Cardiac muscle cell (in vitro differentiated cells and primary cell): ENCODE data around the gene STAB1. TPM values are rescaled to one million over a fixed set of nuclear protein-coding genes. Genes with fewer than 3 reads are reported as not detected.

Experiments
- DNase-seq, 2 donors: peaks; one replicate each; pipeline versions ENCODE4 v3.0.0 to v3.0.0-alpha.2; 2010 to 2017; ENCODE audit warnings: low read depth in 1 of 2, low spot score in 1 of 2
- H3K27ac ChIP-seq: fragments of 200-600 bp; sonication (generic); 2 replicates; pipeline ENCODE4 v1.5.1; 2016
- H3K27me3 ChIP-seq: fragments of 200-600 bp; sonication (generic); 2 replicates; pipeline ENCODE4 v1.6.0; 2016; ENCODE audit warnings: control low read depth
- H3K36me3 ChIP-seq: fragments of 200-600 bp; sonication (generic); 2 replicates; pipeline ENCODE4 v1.5.1; 2016; ENCODE audit warnings: control low read depth
- H3K4me1 ChIP-seq: fragments of 200-600 bp; sonication (generic); 2 replicates; pipeline ENCODE4 v1.8.1; 2017; ENCODE audit warnings: low read depth, mild to moderate bottlenecking, mixed run types
- H3K4me3 ChIP-seq: fragments of 200-600 bp; sonication (generic); 2 replicates; pipeline ENCODE4 v1.5.1; 2016; ENCODE audit warnings: mild to moderate bottlenecking
- H3K9me3 ChIP-seq: fragments of 200-600 bp; sonication (generic); 2 replicates; pipeline ENCODE4 v1.5.1; 2017; ENCODE audit warnings: low read depth, mild to moderate bottlenecking, control low read depth
- polyA plus RNA-seq: library from polyadenylated mRNA; unstranded; fragments of >200 nt; fragmentation: Nextera tagmentation; extraction: Ambion mirVana; gene quantifications from 2 replicates; pipeline ENCODE4 v1.2.1, GENCODE V29; 2016
- total RNA-seq: library from RNA; depleted of rRNA; stranded (reverse); fragments of >200 nt; gene quantifications from 2 replicates; pipeline ENCODE4 v1.2.3, GENCODE V29; 2016
- TF ChIP-seq, protein P1 (sequence below): IDR thresholded peaks from 2 replicates; pipeline ENCODE4 v1.5.1; 2012; ENCODE audit warnings: low read depth, mild to moderate bottlenecking, low read length

Gene STAB1
- total and polyA plus RNA-seq, 2 experiments from 2014 or later: 2.2 TPM; not detected in 1

DNA sequence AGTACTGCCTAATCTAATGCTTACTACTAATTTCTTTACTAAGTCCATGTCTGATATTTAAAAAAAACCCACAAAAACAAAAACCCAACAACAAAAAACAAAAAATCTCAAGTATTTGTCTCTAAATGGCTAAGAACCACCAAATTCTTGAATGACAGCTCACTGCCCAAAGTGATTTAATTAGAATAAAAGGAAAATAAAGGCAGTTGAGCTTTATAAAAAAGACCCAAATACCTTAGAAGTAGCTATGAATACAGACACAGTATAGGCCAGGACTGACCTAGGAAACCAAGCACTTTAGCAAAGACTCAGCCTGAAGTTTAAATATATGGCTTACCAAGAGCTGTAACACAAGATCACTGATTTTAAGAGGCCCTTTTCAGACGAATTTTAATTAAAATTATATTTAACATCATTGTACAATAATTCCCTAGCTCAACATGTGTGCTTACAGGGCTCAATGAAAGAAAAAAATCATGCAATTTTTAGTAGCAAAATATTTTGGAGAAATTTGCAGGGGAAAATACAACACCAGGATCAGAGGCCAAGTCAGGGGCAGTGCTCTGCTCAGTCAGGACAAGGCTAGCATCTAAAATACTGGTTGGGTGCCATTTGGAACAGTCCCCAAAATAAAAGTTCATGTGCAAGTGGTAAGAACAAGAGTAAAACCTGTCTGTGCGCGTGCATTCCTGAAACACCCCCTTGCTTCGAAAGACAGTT is 66.0 kb downstream of the STAB1 start:
- Histone ChIP-seq H3K36me3 (peaks cover 51% of the 10 kb centered on the region), H3K27me3 (no peaks in the 10 kb centered on the region), H3K27ac (no peak overlapping the region), H3K9me3 (no peaks in the 10 kb centered on the region), H3K4me3 (no peak overlapping the region), H3K4me1 (no peaks in the 10 kb centered on the region)
- no peak for DNase-seq
- TF ChIP-seq, protein P1, sequence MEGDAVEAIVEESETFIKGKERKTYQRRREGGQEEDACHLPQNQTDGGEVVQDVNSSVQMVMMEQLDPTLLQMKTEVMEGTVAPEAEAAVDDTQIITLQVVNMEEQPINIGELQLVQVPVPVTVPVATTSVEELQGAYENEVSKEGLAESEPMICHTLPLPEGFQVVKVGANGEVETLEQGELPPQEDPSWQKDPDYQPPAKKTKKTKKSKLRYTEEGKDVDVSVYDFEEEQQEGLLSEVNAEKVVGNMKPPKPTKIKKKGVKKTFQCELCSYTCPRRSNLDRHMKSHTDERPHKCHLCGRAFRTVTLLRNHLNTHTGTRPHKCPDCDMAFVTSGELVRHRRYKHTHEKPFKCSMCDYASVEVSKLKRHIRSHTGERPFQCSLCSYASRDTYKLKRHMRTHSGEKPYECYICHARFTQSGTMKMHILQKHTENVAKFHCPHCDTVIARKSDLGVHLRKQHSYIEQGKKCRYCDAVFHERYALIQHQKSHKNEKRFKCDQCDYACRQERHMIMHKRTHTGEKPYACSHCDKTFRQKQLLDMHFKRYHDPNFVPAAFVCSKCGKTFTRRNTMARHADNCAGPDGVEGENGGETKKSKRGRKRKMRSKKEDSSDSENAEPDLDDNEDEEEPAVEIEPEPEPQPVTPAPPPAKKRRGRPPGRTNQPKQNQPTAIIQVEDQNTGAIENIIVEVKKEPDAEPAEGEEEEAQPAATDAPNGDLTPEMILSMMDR: no peak

DNA sequence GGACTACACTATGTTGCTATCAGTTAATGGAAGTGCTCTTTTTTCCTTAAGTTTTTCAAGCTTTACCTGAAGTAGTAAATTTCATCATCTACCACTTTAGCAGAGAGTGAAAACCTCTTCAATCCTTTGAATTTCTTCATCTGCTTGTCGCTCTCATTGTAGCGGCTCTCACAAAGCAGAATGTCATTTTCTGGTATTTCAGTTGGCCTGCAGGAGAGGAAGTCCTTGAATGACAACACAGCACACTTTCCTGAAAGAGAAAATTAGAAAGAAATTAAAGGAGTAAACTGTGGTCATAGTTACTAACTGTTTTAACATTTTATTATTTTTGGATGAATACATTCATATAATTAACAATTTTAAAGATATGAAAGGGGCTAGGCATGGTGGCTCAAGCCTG is 68.8 kb downstream of the STAB1 start:
- peaks cover 38% of the 10 kb centered on the region for H3K36me3 ChIP-seq
- H3K27me3 ChIP-seq: no peaks in the 10 kb centered on the region
- no peaks in the 10 kb centered on the region for H3K4me1 ChIP-seq
- no peaks in the 10 kb centered on the region for H3K9me3 ChIP-seq
- H3K4me3 ChIP-seq: no peak overlapping the region
- DNase-seq: no peak
- H3K27ac ChIP-seq: no peak overlapping the region
- TF ChIP-seq, protein P1: no peak

DNA sequence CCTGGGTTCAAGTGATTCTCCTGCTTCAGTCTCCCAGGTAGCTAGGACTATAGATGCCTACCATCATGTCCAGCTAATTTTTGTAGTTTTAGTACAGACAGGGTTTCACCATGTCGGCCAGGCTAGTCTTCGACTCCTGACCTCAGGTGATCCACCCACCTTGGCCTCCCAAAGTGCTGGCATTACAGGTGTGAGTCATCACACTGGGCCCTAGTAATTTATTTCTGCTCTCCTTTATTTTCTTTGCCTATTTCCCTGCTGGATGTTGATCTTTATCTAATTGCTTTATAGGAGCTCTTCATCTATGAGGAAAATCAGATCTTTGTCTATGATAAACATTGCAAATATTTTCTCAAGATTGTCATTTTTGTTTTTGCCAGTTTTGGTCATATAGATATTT is 72.9 kb downstream of the STAB1 start:
- H3K4me1 ChIP-seq: no peaks in the 10 kb centered on the region
- H3K36me3 ChIP-seq: peaks cover 11% of the 10 kb centered on the region
- no peak overlapping the region for H3K4me3 ChIP-seq
- DNase-seq: no peak
- no peaks in the 10 kb centered on the region for H3K27me3 ChIP-seq
- TF ChIP-seq, protein P1: no peak
- H3K9me3 ChIP-seq: no peaks in the 10 kb centered on the region
- H3K27ac ChIP-seq: no peak overlapping the region

DNA sequence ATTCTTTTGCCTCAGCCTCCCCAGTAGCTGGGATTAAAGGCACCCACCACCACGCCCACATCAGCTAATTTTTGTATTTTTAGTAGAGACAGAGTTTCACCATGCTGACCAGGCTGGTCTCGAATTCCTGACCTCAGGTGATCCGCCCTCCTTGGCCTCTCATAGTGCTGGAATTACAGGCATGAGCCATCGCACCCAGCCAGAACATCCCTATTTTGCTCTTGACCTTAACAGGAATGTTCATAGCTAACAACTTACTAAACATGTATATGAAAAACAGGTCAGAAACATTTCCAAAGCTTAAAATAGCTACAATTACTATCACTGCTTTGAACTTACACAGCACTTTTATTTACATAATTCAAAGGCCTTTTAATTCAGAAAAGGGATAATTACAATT is 74.9 kb downstream of the STAB1 start:
- no peaks in the 10 kb centered on the region for H3K4me1 ChIP-seq
- DNase-seq: no peak
- TF ChIP-seq, protein P1: no peak
- H3K27me3 ChIP-seq: no peaks in the 10 kb centered on the region
- H3K27ac ChIP-seq: no peak overlapping the region
- H3K36me3 ChIP-seq: peaks cover 7% of the 10 kb centered on the region
- no peak overlapping the region for H3K4me3 ChIP-seq
- no peaks in the 10 kb centered on the region for H3K9me3 ChIP-seq

GRCh38 chr3:52572221-52572620 is 77.1 kb downstream of the STAB1 start:
- no peak for DNase-seq
- Histone ChIP-seq H3K27ac (no peak overlapping the region), H3K4me3 (no peak overlapping the region), H3K27me3 (no peaks in the 10 kb centered on the region), H3K36me3 (peaks cover 12% of the 10 kb centered on the region), H3K9me3 (no peaks in the 10 kb centered on the region), H3K4me1 (no peaks in the 10 kb centered on the region)
- TF ChIP-seq, protein P1: no peak

Other genes starting within 250 kb of the STAB1 start
- 4.8 and 13.1 TPM in 2 replicates for gene PPM1M, start 249.6 kb upstream of the STAB1 start, total RNA-seq
- gene PPM1M, start 249.6 kb upstream of the STAB1 start, polyA plus RNA-seq: 10.7 and 16.1 TPM in 2 replicates
- 30.7 and 36.6 TPM in 2 replicates for gene WDR82, start 216.7 kb upstream of the STAB1 start, total RNA-seq
- gene WDR82, start 216.7 kb upstream of the STAB1 start, polyA plus RNA-seq: 35.4 and 49.0 TPM in 2 replicates
- gene GLYCTK, start 207.5 kb upstream of the STAB1 start, total RNA-seq: 6.9 and 11.5 TPM in 2 replicates
- gene GLYCTK, start 207.5 kb upstream of the STAB1 start, polyA plus RNA-seq: 1.2 and 8.6 TPM in 2 replicates
- 3.2 and 3.6 TPM in 2 replicates for gene DNAH1, start 179.0 kb upstream of the STAB1 start, total RNA-seq
- 0.81 and 1.4 TPM in 2 replicates for gene DNAH1, start 179.0 kb upstream of the STAB1 start, polyA plus RNA-seq
- gene BAP1, start 85.3 kb upstream of the STAB1 start, total RNA-seq: 100 and 115 TPM in 2 replicates
- gene BAP1, start 85.3 kb upstream of the STAB1 start, polyA plus RNA-seq: 63.7 and 67.9 TPM in 2 replicates
- 14.2 and 22.9 TPM in 2 replicates for gene PHF7, start 84.7 kb upstream of the STAB1 start, total RNA-seq
- 24.3 and 47.8 TPM in 2 replicates for gene PHF7, start 84.7 kb upstream of the STAB1 start, polyA plus RNA-seq
- 6.5 and 13.6 TPM in 2 replicates for gene SEMA3G, start 50.2 kb upstream of the STAB1 start, total RNA-seq
- gene SEMA3G, start 50.2 kb upstream of the STAB1 start, polyA plus RNA-seq: 3.2 and 3.4 TPM in 2 replicates
- gene TNNC1, start 41.3 kb upstream of the STAB1 start, total RNA-seq: 1,875 and 4,623 TPM in 2 replicates
- gene TNNC1, start 41.3 kb upstream of the STAB1 start, polyA plus RNA-seq: 1,312 and 3,313 TPM in 2 replicates
- gene NISCH, start 39.7 kb upstream of the STAB1 start, total RNA-seq: 131 and 205 TPM in 2 replicates
- gene NISCH, start 39.7 kb upstream of the STAB1 start, polyA plus RNA-seq: 80.8 and 108 TPM in 2 replicates
- 214 and 233 TPM in 2 replicates for gene NT5DC2, start 38.5 kb downstream of the STAB1 start, total RNA-seq
- gene NT5DC2, start 38.5 kb downstream of the STAB1 start, polyA plus RNA-seq: 113 and 120 TPM in 2 replicates
- gene UQCC5, start 41.3 kb downstream of the STAB1 start, total RNA-seq: 1.0 and 23.8 TPM in 2 replicates
- 64.7 and 89.3 TPM in 2 replicates for gene UQCC5, start 41.3 kb downstream of the STAB1 start, polyA plus RNA-seq
- gene PBRM1, start 190.6 kb downstream of the STAB1 start, total RNA-seq: 48.8 and 76.2 TPM in 2 replicates
- gene PBRM1, start 190.6 kb downstream of the STAB1 start, polyA plus RNA-seq: 64.0 and 66.4 TPM in 2 replicates
- 53.8 and 57.3 TPM in 2 replicates for gene GNL3, start 190.7 kb downstream of the STAB1 start, total RNA-seq
- gene GNL3, start 190.7 kb downstream of the STAB1 start, polyA plus RNA-seq: 83.2 and 92.2 TPM in 2 replicates
- gene GLT8D1, start 210.5 kb downstream of the STAB1 start, total RNA-seq: 75.4 and 85.0 TPM in 2 replicates
- gene GLT8D1, start 210.5 kb downstream of the STAB1 start, polyA plus RNA-seq: 74.2 and 75.4 TPM in 2 replicates
- gene SPCS1, start 210.8 kb downstream of the STAB1 start, total RNA-seq: 103 and 173 TPM in 2 replicates
- gene SPCS1, start 210.8 kb downstream of the STAB1 start, polyA plus RNA-seq: 217 and 234 TPM in 2 replicates